MCF 10A (cell line): ENCODE measurements around the gene NME8. TPM values are rescaled to one million over a fixed set of nuclear protein-coding genes. Genes with fewer than 3 reads are reported as not detected.

ENCODE experiments used
- BruUV-seq: library from RNA; stranded (reverse); fragments of 400-500 nt; replicated peaks from 2 replicates; lab custom pipeline; 2021; lab: Mats Ljungman, UMichigan
- CTCF ChIA-PET: fragments of 300-600 bp; sonication (Branson Sonifier 250); formaldehyde crosslinking; extraction: SDS; loops from one replicate; lab custom pipeline; 2021; ENCODE audit warnings: antibody characterized with exemption, inconsistent platforms; lab: Yijun Ruan, JAX
- POLR2A ChIA-PET: fragments of 300-600, 350-650 bp; sonication (Branson Sonifier 250); formaldehyde crosslinking; extraction: SDS; loops from one replicate; lab custom pipeline; 2020; ENCODE audit warnings: antibody characterized with exemption, inconsistent platforms; lab: Yijun Ruan, JAX
- DNase-seq: peaks from one replicate; pipeline ENCODE4 v3.0.0-alpha.2; 2018; ENCODE audit not compliant: unreplicated experiment
- H3K27ac Mint-ChIP-seq: one replicate; pipeline ENCODE4 v1.8.0; 2022; ENCODE audit warnings: mild to moderate bottlenecking, low read depth, mixed read lengths; ENCODE audit not compliant: unreplicated experiment
- H3K27me3 Mint-ChIP-seq: one replicate; pipeline ENCODE4 v1.8.0; 2022; ENCODE audit warnings: mixed read lengths; ENCODE audit not compliant: insufficient read depth, unreplicated experiment
- H3K36me3 Mint-ChIP-seq: one replicate; pipeline ENCODE4 v1.8.0; 2022; ENCODE audit warnings: mild to moderate bottlenecking, moderate library complexity, mixed read lengths; ENCODE audit not compliant: insufficient read depth, unreplicated experiment
- H3K4me1 Mint-ChIP-seq: one replicate; pipeline ENCODE4 v1.8.0; 2022; ENCODE audit warnings: mixed read lengths; ENCODE audit not compliant: insufficient read depth, unreplicated experiment
- H3K4me3 Mint-ChIP-seq: one replicate; pipeline ENCODE4 v1.8.0; 2022; ENCODE audit warnings: mild to moderate bottlenecking, moderate library complexity, mixed read lengths; ENCODE audit not compliant: unreplicated experiment
- H3K9me3 Mint-ChIP-seq: one replicate; pipeline ENCODE4 v1.8.0; 2022; ENCODE audit warnings: mixed read lengths; ENCODE audit not compliant: unreplicated experiment
- intact Hi-C: fragments of 100-400 bp; cut with micrococcal nuclease; formaldehyde crosslinking; loops from 2 replicates; pipeline ENCODE4 v1.14.1; 2022
- total RNA-seq: library from RNA; stranded (reverse); gene quantifications from 2 replicates; pipeline ENCODE4 v1.2.3, GENCODE V29; 2022
- TF ChIP-seq, protein P1 (sequence below): fragments of 200-600 bp; IDR thresholded peaks from one replicate; pipeline ENCODE4 v1.8.0; 2022; ENCODE audit warnings: antibody characterized with exemption, mild to moderate bottlenecking; ENCODE audit not compliant: unreplicated experiment

NME8 gene
- total RNA-seq, 1 experiment from 2014 or later = 1.5 TPM

DNA sequence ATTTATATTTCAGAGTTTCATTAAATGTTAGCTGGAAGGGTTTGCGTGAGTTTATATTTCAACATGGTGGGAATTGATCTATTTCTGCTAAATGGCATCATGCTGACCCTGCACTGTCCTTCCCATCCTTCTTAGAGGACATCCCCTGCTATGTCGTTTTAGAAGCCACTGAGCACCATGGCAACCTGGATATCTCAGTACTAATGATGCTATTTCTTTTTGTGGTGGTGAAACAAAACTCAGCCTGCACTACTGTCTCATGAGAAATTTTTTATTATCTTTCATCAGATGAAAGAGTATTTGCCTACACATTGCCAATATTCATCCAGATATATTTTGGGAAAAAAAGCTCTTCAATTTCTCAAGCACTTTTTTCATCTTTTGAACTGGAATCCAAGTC lies 84.1 kb downstream of the NME8 start:
- H3K9me3 Mint-ChIP-seq = no peaks in the 10 kb centered on the region
- H3K27me3 Mint-ChIP-seq = no peaks in the 10 kb centered on the region
- no peak overlapping the region for H3K27ac Mint-ChIP-seq
- TF ChIP-seq, protein P1, sequence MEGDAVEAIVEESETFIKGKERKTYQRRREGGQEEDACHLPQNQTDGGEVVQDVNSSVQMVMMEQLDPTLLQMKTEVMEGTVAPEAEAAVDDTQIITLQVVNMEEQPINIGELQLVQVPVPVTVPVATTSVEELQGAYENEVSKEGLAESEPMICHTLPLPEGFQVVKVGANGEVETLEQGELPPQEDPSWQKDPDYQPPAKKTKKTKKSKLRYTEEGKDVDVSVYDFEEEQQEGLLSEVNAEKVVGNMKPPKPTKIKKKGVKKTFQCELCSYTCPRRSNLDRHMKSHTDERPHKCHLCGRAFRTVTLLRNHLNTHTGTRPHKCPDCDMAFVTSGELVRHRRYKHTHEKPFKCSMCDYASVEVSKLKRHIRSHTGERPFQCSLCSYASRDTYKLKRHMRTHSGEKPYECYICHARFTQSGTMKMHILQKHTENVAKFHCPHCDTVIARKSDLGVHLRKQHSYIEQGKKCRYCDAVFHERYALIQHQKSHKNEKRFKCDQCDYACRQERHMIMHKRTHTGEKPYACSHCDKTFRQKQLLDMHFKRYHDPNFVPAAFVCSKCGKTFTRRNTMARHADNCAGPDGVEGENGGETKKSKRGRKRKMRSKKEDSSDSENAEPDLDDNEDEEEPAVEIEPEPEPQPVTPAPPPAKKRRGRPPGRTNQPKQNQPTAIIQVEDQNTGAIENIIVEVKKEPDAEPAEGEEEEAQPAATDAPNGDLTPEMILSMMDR = no peak
- no peak overlapping the region for H3K4me3 Mint-ChIP-seq
- BruUV-seq = no TSS peak
- no peak for DNase-seq
- intact Hi-C loops = no loop called here
- no peaks in the 10 kb centered on the region for H3K4me1 Mint-ChIP-seq
- POLR2A ChIA-PET = no interaction called here
- CTCF ChIA-PET = no interaction called here
- no peaks in the 10 kb centered on the region for H3K36me3 Mint-ChIP-seq

GRCh38 chr7:37933018-37933566 lies 84.7 kb downstream of the NME8 start:
- Mint-ChIP-seq H3K4me1 (no peaks in the 10 kb centered on the region), H3K27ac (no peak overlapping the region), H3K27me3 (no peaks in the 10 kb centered on the region), H3K9me3 (no peaks in the 10 kb centered on the region), H3K4me3 (no peak overlapping the region), H3K36me3 (no peaks in the 10 kb centered on the region)
- no peak for DNase-seq
- ChIA-PET CTCF (interaction anchor here (0.7 to 0.9 kb wide), 3 partner anchors 10 to 69 kb away, joined by 4 to 5 read pairs (median 4); no protein-coding TSS in a partner anchor), POLR2A (no interaction called here)
- TF ChIP-seq, protein P1 = no peak
- no TSS peak for BruUV-seq
- intact Hi-C loops = no loop called here

DNA sequence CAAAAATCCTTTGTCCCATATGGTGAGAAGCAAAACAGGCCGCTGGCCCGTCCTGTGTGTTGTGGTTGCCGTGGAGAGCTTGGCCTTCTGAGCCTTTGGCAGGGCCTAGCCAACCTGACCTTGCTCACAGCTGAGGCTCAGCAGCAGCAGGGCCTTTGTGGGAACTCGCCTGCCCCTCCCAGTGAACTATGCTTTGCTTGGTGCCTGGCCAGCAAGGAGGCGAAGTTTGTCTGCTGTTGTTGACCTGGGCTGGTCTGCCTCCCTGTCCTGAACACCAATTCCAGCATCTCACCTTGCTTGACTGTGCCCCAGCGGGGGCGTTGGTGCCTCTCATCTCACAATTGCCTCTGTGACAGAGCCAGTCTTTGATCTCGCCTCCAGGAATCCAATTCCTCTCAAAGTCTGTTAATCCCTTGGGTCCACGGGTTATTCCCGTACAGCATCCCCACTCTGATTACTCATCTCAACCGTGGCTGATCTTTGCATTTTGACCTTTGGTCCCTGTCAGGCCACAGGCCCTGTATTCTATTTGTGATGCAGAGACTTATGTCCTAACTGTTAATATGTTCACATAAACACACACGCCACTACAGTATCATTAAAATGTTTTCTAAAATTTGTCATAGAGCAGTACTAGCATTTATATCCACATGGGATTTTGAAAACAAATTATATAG lies 94.7 kb downstream of the NME8 start:
- Mint-ChIP-seq H3K27ac (peak overlapping the region; percentile 27), H3K27me3 (peaks cover 11% of the 10 kb centered on the region), H3K4me3 (no peak overlapping the region), H3K4me1 (no peaks in the 10 kb centered on the region), H3K36me3 (no peaks in the 10 kb centered on the region), H3K9me3 (no peaks in the 10 kb centered on the region)
- POLR2A ChIA-PET = no interaction called here
- intact Hi-C loops = no loop called here
- DNase-seq = no peak
- no TSS peak for BruUV-seq
- TF ChIP-seq, protein P1 = no peak
- CTCF ChIA-PET = no interaction called here

GRCh38 chr7:37943905-37944736 lies 95.7 kb downstream of the NME8 start:
- POLR2A ChIA-PET = no interaction called here
- no TSS peak for BruUV-seq

More at GRCh38 chr7:37943905-37944736, 95.7 kb downstream of the NME8 start:
- intact Hi-C loops = no loop called here
- Mint-ChIP-seq H3K4me3 (no peak overlapping the region), H3K4me1 (no peaks in the 10 kb centered on the region), H3K27ac (peak overlapping the region; percentile 14), H3K27me3 (peaks cover 11% of the 10 kb centered on the region), H3K9me3 (no peaks in the 10 kb centered on the region), H3K36me3 (no peaks in the 10 kb centered on the region)
- DNase-seq = no peak
- TF ChIP-seq, protein P1 = no peak
- CTCF ChIA-PET = no interaction called here
